Measurements from ENCODE around the gene CASP1.

Gene CASP1

DNA sequence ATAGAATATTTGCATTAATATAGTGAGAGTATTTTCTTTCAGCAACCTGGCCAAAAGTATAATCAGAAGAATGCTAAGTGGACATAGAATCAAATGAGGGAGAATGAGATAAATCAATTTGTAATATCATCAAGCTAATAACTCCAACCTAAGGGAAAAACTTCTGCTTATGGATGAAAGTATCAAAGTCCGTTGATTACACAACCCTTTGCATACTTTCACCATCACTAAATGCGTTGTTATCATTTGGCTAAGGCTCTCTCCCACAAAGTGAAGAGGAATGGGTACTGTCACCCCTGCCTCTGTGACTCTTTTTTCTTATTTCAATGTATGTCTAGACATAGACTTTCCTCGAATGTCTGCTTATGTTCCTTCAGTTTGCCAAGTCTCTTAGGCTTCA is 50.1 kb downstream of the CASP1 start:
- no peak for DNase-seq (ENCODE audit: low spot score)

DNA sequence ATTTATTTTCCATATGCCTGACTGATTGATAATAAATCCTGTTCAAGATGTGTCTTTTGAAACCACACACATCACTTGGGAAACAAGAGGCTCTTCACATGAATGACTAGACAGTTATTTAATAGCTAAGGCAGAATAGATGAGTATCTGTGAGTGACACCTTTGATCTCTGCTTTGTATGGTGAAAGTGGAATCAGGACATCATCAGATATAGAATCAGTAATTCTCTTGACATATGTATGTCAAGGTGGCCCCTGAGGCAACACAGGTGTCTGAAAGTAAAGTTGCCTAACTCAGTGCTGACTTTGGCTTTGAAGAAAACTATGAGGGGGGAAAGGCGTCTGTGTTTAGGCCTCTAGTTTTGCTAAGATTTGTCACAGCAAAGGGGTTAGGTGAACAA is 55.1 kb downstream of the CASP1 start:
- no peak for DNase-seq (ENCODE audit: low spot score)

Data from CD4-positive, alpha-beta T cell treated with Interleukin-15 for 4 hours (primary cell).